Measurements from ENCODE around the gene EML1.

DNA sequence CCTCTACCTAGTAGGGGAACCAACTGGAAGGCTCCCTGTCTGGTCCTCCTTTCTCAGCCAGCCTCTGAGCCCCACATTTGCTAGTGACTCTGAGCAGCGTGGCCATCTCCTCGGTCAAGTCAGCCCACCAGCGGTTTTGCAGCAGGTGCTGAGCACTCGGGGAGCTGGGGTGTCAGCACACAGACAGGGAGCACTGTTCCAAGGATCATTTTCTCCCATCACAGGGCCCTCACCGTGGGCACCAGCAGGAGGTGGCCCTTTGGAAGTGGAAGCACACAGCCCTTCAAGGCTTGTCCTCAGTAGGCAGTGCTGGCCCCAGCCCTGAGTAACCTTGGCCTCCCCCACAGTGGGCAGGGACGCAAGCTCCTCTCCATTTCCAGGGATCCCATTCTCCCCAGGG lies 24.1 kb upstream of the EML1 start:
- no peak for TF ChIP-seq ZFX (IDR thresholded peaks at IDR 0.05)
- TF ChIP-seq, protein P1, sequence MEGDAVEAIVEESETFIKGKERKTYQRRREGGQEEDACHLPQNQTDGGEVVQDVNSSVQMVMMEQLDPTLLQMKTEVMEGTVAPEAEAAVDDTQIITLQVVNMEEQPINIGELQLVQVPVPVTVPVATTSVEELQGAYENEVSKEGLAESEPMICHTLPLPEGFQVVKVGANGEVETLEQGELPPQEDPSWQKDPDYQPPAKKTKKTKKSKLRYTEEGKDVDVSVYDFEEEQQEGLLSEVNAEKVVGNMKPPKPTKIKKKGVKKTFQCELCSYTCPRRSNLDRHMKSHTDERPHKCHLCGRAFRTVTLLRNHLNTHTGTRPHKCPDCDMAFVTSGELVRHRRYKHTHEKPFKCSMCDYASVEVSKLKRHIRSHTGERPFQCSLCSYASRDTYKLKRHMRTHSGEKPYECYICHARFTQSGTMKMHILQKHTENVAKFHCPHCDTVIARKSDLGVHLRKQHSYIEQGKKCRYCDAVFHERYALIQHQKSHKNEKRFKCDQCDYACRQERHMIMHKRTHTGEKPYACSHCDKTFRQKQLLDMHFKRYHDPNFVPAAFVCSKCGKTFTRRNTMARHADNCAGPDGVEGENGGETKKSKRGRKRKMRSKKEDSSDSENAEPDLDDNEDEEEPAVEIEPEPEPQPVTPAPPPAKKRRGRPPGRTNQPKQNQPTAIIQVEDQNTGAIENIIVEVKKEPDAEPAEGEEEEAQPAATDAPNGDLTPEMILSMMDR (conservative IDR thresholded peaks at IDR 0.05): no peak

Measured in C4-2B (cell line).